Dorsolateral prefrontal cortex (tissue), 118 donors: Measurements from ENCODE around the gene SURF4. TPM values are rescaled to one million over a fixed set of nuclear protein-coding genes. Genes with fewer than 3 reads are reported as not detected.

Experiments used
- total RNA-seq, 120 experiments: library from RNA; stranded (reverse); gene quantifications; one replicate each; pipeline versions ENCODE4 v1.2.3 to v1.2.4, GENCODE V29; 2022

The SURF4 gene
- total RNA-seq, 120 experiments from 2014 or later: 55.4 to 99.4 (median 69.8) TPM

Other genes starting within 250 kb of the SURF4 start
- gene GBGT1, start 212.1 kb downstream of the SURF4 start, total RNA-seq: 10 to 100 TPM in 109 of 120 experiments, 1 to 10 TPM in 11; 5.8 to 27.4 (median 13.8) TPM
- gene OBP2B, start 166.8 kb downstream of the SURF4 start, total RNA-seq: not detected
- 1 to 10 TPM in 96 of 120 experiments, under 1 TPM in 24; 0.37 to 5.1 (median 1.5) TPM for gene ABO, start 100.9 kb downstream of the SURF4 start, total RNA-seq
- 10 to 100 TPM; 13.7 to 27.8 (median 19.2) TPM for gene SURF6, start 39.9 kb downstream of the SURF4 start, total RNA-seq
- gene MED22, start 27.9 kb downstream of the SURF4 start, total RNA-seq: 10 to 100 TPM; 19.2 to 41.3 (median 30.0) TPM
- 100 to 1,000 TPM; 512 to 837 (median 653) TPM for gene RPL7A, start 27.8 kb downstream of the SURF4 start, total RNA-seq
- 10 to 100 TPM; 23.9 to 64.2 (median 39.4) TPM for gene SURF1, start 19.6 kb downstream of the SURF4 start, total RNA-seq
- 10 to 100 TPM; 16.6 to 42.3 (median 26.4) TPM for gene SURF2, start 19.5 kb downstream of the SURF4 start, total RNA-seq
- 1 to 10 TPM; 1.6 to 9.9 (median 5.2) TPM for gene STKLD1, start 306 bp upstream of the SURF4 start, total RNA-seq
- 10 to 100 TPM; 13.3 to 35.7 (median 24.4) TPM for gene REXO4, start 42.0 kb upstream of the SURF4 start, total RNA-seq
- 10 to 100 TPM in 115 of 120 experiments, 1 to 10 TPM in 5; 8.5 to 24.8 (median 14.6) TPM for gene ADAMTS13, start 46.3 kb upstream of the SURF4 start, total RNA-seq
- gene CACFD1, start 83.9 kb upstream of the SURF4 start, total RNA-seq: 10 to 100 TPM; 12.0 to 29.6 (median 18.7) TPM
- 10 to 100 TPM; 14.8 to 39.2 (median 25.7) TPM for gene SLC2A6, start 103.0 kb upstream of the SURF4 start, total RNA-seq
- 1 to 10 TPM in 5 of 120 experiments, under 1 TPM in 14, not detected in 101; 0.39 to 3.1 (median 0.75) TPM for gene MYMK, start 148.9 kb upstream of the SURF4 start, total RNA-seq
- 10 to 100 TPM in 118 of 120 experiments, 1 to 10 TPM in 2; 9.6 to 24.0 (median 15.4) TPM for gene ADAMTSL2, start 158.6 kb upstream of the SURF4 start, total RNA-seq
- gene FAM163B, start 233.3 kb upstream of the SURF4 start, total RNA-seq: 100 to 1,000 TPM in 78 of 120 experiments, 10 to 100 TPM in 42; 34.8 to 183 (median 111) TPM